PC-3 (cell line): ENCODE measurements around the gene TMEM130. TPM values are rescaled to one million over a fixed set of nuclear protein-coding genes. Genes with fewer than 3 reads are reported as not detected.

Experiments
- ATAC-seq: fragments of 200-7000 bp; cut with Tn5 transposase; 2 replicates; pipeline ENCODE4 v1.9.1; 2020; ENCODE audit warnings: mild to moderate bottlenecking, moderate library complexity
- Bru-seq: library from RNA; stranded (reverse); fragments of 400-500 nt; gene quantifications from one replicate; lab custom pipeline; 2021; lab: Mats Ljungman, UMichigan
- BruChase-seq, 2 experiments: library from RNA; stranded (reverse); fragments of 400-500 nt; gene quantifications; one replicate each; lab custom pipeline; 2021; lab: Mats Ljungman, UMichigan
- BruUV-seq: library from RNA; stranded (reverse); fragments of 400-500 nt; replicated peaks from 2 replicates; lab custom pipeline; 2021; lab: Mats Ljungman, UMichigan
- CTCF ChIA-PET: fragments of 300-600 bp; sonication (Branson Sonifier 250); formaldehyde crosslinking; loops from one replicate; lab custom pipeline; 2022; ENCODE audit warnings: antibody characterized with exemption; lab: Charles Lee
- POLR2A ChIA-PET: fragments of 300-600 bp; sonication (Branson Sonifier 250); formaldehyde crosslinking; loops from one replicate; lab custom pipeline; 2022; ENCODE audit warnings: antibody characterized with exemption; ENCODE audit not compliant: unreplicated experiment; lab: Charles Lee
- DNase-seq: peaks from one replicate; pipeline ENCODE4 v3.0.0-alpha.2; 2015
- H2AFZ ChIP-seq: fragments of 300-600 bp; sonication (generic); 2 replicates; pipeline ENCODE4 v1.6.0; 2016; ENCODE audit warnings: antibody characterized with exemption, low read length
- H3F3A ChIP-seq: fragments of 300-600 bp; sonication (generic); one replicate; pipeline ENCODE4 v1.6.0; 2017; ENCODE audit warnings: antibody characterized with exemption, low read length, control low read depth, mild to moderate bottlenecking; ENCODE audit not compliant: unreplicated experiment
- H3K27ac ChIP-seq: fragments of 300-600 bp; sonication (generic); 2 replicates; pipeline ENCODE4 v1.5.1; 2016; ENCODE audit warnings: mild to moderate bottlenecking, low read length
- H3K27me3 ChIP-seq: fragments of 300-600 bp; sonication (generic); 2 replicates; pipeline ENCODE4 v1.6.1; 2016; ENCODE audit warnings: low read length, mixed read lengths
- H3K36me3 ChIP-seq: fragments of 300-600 bp; sonication (generic); 2 replicates; pipeline ENCODE4 v1.6.1; 2016; ENCODE audit warnings: low read depth, mixed run types, low read length, mixed read lengths
- H3K4me1 ChIP-seq: fragments of 300-600 bp; sonication (generic); 2 replicates; pipeline ENCODE4 v1.5.1; 2016; ENCODE audit warnings: low read length; ENCODE audit not compliant: insufficient read depth
- H3K4me2 ChIP-seq: fragments of 300-600 bp; sonication (generic); 2 replicates; pipeline ENCODE4 v1.6.0; 2016; ENCODE audit warnings: low read length
- H3K4me3 ChIP-seq: fragments of 300-600 bp; sonication (generic); 2 replicates; pipeline ENCODE4 v1.5.1; 2016; ENCODE audit warnings: mild to moderate bottlenecking, low read length, mixed read lengths
- H3K79me2 ChIP-seq: fragments of 300-600 bp; sonication (generic); 2 replicates; pipeline ENCODE4 v1.6.1; 2017; ENCODE audit warnings: low read length, mixed read lengths
- H3K9ac ChIP-seq: fragments of 300-600 bp; sonication (generic); 2 replicates; pipeline ENCODE4 v1.6.0; 2016; ENCODE audit warnings: mild to moderate bottlenecking, low read length
- H3K9me2 ChIP-seq: fragments of 300-600 bp; sonication (generic); replicated peaks from 2 replicates; pipeline ENCODE4 v1.6.1; 2016; ENCODE audit warnings: mixed run types, low read length, mixed read lengths
- H3K9me3 ChIP-seq: fragments of 300-600 bp; sonication (generic); 2 replicates; pipeline ENCODE4 v1.6.1; 2016; ENCODE audit warnings: low read length, mixed read lengths
- H4K20me1 ChIP-seq: fragments of 300-600 bp; sonication (generic); 2 replicates; pipeline ENCODE4 v1.6.1; 2016; ENCODE audit warnings: low read length, mixed read lengths
- CTCF ChIP-seq: fragments of 300-600 bp; sonication (generic); conservative IDR thresholded peaks from 2 replicates; pipeline ENCODE4 v1.5.1; 2017; ENCODE audit warnings: antibody characterized with exemption, low read depth, mild to moderate bottlenecking, low read length
- EZH2 ChIP-seq: fragments of 300-600 bp; sonication (generic); IDR thresholded peaks from one replicate; pipeline ENCODE4 v1.6.1; 2017; ENCODE audit warnings: antibody characterized with exemption, mild to moderate bottlenecking, low read length; ENCODE audit not compliant: unreplicated experiment
- EZH2phosphoT487 ChIP-seq: fragments of 300-600 bp; sonication (generic); IDR thresholded peaks from 2 replicates; pipeline ENCODE4 v1.6.1; 2018; ENCODE audit warnings: mild to moderate bottlenecking, antibody characterized with exemption, low read length, borderline replicate concordance
- intact Hi-C: fragments of 100-400 bp; cut with micrococcal nuclease; formaldehyde crosslinking; loops from 2 replicates; pipeline ENCODE4 v1.9.0; 2023
- long read RNA-seq: library from polyadenylated mRNA; unstranded; transcript quantifications from one replicate; pipeline ENCODE4 v2.0.0, GENCODE V29; 2021; ENCODE audit not compliant: unreplicated experiment
- total RNA-seq: library from RNA; depleted of rRNA; stranded (reverse); fragments of >200 nt; gene quantifications from 2 replicates; pipeline ENCODE4 v1.2.3, GENCODE V29; 2014; rRNA removed

The TMEM130 gene
- total RNA-seq (not detected in 2 replicates), Bru-seq, nascent RNA (not detected), BruChase-seq, experiment 1, labeled RNA remaining after a 6-hour chase (not detected), BruChase-seq, experiment 2, labeled RNA remaining after a 2-hour chase (not detected)
- long read RNA-seq: 0 reads

- ChIA-PET POLR2A (no interaction called here), CTCF (no interaction called here)
Observed at GRCh38 chr7:98869597-98870120, at the start of gene TMEM130. TMEM130 (minus strand) TSS chr7:98870014; CDS start chr7:98869861, 153 bp downstream.

DNA sequence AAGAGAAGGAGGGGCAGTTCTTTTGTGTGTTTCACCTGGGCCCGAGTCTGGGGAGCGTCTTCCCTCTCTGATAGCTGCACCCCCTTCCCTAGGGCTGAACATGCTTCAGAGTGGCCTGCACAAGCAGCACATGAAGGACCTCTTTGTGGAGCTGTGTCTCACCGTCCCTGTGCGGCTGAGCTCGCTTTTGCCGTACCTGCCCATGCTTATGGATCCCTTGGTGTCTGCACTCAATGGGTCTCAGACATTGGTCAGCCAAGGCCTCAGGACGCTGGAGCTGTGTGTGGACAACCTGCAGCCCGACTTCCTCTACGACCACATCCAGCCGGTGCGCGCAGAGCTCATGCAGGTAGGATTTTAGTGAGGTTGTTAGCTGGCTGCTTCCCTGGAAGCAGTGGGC, 47.5 kb upstream of the TMEM130 start:
- Histone ChIP-seq H4K20me1 (0 out of 2 replicates have a peak, but pooled peaks cover 3% of the 10 kb centered on the region), H3K9me2 (no peaks in the 10 kb centered on the region), H3K4me3 (no peak overlapping the region), H3F3A (no peaks in the 10 kb centered on the region), H3K4me2 (no peak overlapping the region), H3K36me3 (peaks cover 18% of the 10 kb centered on the region), H2AFZ (no peak overlapping the region), H3K27me3 (no peaks in the 10 kb centered on the region), H3K9ac (no peak overlapping the region), H3K9me3 (no peaks in the 10 kb centered on the region), H3K79me2 (no peaks in the 10 kb centered on the region), H3K27ac (no peak overlapping the region), H3K4me1 (peaks cover 6% of the 10 kb centered on the region; the same call in 1 of the 2 replicates)
- ATAC-seq: no peak
- TF ChIP-seq CTCF (no peak), EZH2phosphoT487 (no peak), EZH2 (no peak)
- ChIA-PET POLR2A (no interaction called here), CTCF (no interaction called here)
- DNase-seq: no peak
- intact Hi-C loops: no loop called here
- BruUV-seq: no TSS peak

More at GRCh38 chr7:98869597-98870120, at the start of gene TMEM130:
- Histone ChIP-seq H3K27me3 (no peaks in the 10 kb centered on the region), H3K9me2 (no peaks in the 10 kb centered on the region), H3K9me3 (no peaks in the 10 kb centered on the region), H4K20me1 (no peaks in the 10 kb centered on the region), H3K79me2 (no peaks in the 10 kb centered on the region), H3K4me2 (no peak within 1 kb of the TSS), H3K36me3 (no peaks in the 10 kb centered on the region), H3K4me1 (no peaks in the 10 kb centered on the region; the same call in 1 of the 2 replicates), H3F3A (no peaks in the 10 kb centered on the region), H3K27ac (no peak within 1 kb of the TSS), H2AFZ (no peak within 1 kb of the TSS), H3K9ac (no peak within 1 kb of the TSS), H3K4me3 (no peak within 1 kb of the TSS)
- DNase-seq: no peak
- ATAC-seq: no peak
- TF ChIP-seq EZH2: no peak
- no peak for TF ChIP-seq CTCF
- TF ChIP-seq EZH2phosphoT487: no peak
- BruUV-seq: no TSS peak
- intact Hi-C loops: no loop called here

DNA sequence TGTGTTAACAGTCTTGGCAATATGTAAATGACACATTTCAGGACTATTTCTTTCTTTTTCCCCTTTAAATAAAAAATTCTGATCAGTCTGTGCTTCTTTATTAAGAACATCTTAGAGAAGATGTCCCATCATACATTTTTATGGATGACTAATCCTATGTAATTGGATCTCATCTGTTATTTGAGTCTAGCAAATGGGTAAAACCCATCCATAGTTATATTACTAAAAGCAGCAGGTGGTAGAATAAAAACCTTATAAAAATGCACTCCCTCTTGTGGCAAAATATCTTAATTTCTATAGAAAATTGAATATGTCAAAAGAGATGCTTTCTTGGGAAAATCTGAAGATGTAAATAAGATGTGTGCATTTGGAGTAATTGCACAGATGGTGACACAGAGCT, 43.8 kb upstream of the TMEM130 start:
- ChIA-PET CTCF (no interaction called here), POLR2A (no interaction called here)
- no peaks in the 10 kb centered on the region for H3K27me3 ChIP-seq
- peaks cover 6% of the 10 kb centered on the region; the same call in 1 of the 2 replicates for H3K4me1 ChIP-seq
- no peaks in the 10 kb centered on the region for H3F3A ChIP-seq
- no peak overlapping the region for H3K4me2 ChIP-seq
- H3K9ac ChIP-seq: no peak overlapping the region
- 0 out of 2 replicates have a peak, but pooled peaks cover 3% of the 10 kb centered on the region for H4K20me1 ChIP-seq
- no peak overlapping the region for H2AFZ ChIP-seq
- TF ChIP-seq CTCF: peak; percentile 46; the same call in 1 of the 2 replicates
- TF ChIP-seq EZH2phosphoT487: no peak
- no TSS peak for BruUV-seq
- ATAC-seq (peak; percentile 98), DNase-seq (peak; percentile 48)
- H3K4me3 ChIP-seq: no peak overlapping the region
- H3K79me2 ChIP-seq: no peaks in the 10 kb centered on the region
- H3K9me3 ChIP-seq: no peaks in the 10 kb centered on the region
- no peaks in the 10 kb centered on the region for H3K9me2 ChIP-seq
- peaks cover 35% of the 10 kb centered on the region for H3K36me3 ChIP-seq
- no peak overlapping the region for H3K27ac ChIP-seq
- intact Hi-C loops: loop anchor here (1.0 kb wide), 1 partner anchor 34 kb away; no protein-coding TSS in a partner anchor
